Spleen (tissue), 7 donors: Measurements from ENCODE around the gene C17orf114.

Source experiments
- POLR2A ChIP-seq, 3 donors: fragments of 450-650 bp; IDR thresholded peaks; one replicate each; pipeline ENCODE4 v1.5.1; 2017; ENCODE audit warnings: antibody characterized with exemption in 3 of 3, mild to moderate bottlenecking in 1 of 3
- TF ChIP-seq, protein P1 (sequence below), 11 experiments: fragments of 200-600 bp in 7 of 11; fragments of 450-650 bp in 4 of 11; sonication (generic) in 4 of 11; IDR thresholded peaks in 8 of 11; conservative IDR thresholded peaks in 3 of 11; 1 replicate in 7 of 11; 2 replicates in 4 of 11; pipeline versions ENCODE4 v1.4.0 to v1.8.0; 2016 to 2021; ENCODE audit warnings: antibody characterized with exemption in 11 of 11, inconsistent platforms in 4 of 11, mild to moderate bottlenecking in 1 of 11
- donor health status: DM: no; HTN: no; CAD: no; lungs with moderate emphysema.
- donor health status: DM: no; HTN: no; CAD: no.
- donor health status: DM: no; HTN: no; CAD: no.

DNA sequence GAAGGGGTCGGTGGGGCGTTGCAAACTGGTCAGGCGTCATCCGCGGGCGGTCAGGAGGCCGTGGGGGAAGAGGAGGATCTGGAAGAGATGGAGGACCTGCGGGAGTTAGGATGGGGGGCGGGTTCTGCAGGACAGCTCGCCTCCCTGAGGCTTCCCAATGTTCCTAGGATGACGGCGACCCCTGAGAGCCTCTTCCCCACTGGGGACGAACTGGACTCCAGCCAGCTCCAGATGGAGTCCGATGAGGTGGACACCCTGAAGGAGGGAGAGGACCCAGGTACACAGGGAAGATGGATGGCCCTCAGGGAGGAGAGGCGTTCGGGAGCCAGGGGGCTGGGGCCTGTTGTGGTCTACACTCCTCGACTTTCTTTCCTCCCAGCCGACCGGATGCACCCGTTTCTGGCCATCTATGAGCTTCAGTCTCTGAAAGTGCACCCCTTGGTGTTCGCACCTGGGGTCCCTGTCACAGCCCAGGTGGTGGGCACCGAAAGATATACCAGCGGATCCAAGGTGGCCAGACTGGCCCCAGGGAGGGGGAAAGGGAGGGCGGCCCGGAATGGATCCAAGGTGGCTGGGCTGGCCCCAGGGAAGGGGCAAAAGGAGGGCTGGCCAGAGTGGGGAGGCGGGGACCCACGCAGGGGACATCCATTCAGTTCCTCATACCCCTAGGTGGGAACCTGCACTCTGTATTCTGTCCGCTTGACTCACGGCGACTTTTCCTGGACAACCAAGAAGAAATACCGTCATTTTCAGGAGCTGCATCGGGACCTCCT is 5.7 kb upstream of the C17orf114 start:
- no peak for TF ChIP-seq POLR2A (IDR thresholded peaks at IDR 0.05)
- TF ChIP-seq, protein P1, sequence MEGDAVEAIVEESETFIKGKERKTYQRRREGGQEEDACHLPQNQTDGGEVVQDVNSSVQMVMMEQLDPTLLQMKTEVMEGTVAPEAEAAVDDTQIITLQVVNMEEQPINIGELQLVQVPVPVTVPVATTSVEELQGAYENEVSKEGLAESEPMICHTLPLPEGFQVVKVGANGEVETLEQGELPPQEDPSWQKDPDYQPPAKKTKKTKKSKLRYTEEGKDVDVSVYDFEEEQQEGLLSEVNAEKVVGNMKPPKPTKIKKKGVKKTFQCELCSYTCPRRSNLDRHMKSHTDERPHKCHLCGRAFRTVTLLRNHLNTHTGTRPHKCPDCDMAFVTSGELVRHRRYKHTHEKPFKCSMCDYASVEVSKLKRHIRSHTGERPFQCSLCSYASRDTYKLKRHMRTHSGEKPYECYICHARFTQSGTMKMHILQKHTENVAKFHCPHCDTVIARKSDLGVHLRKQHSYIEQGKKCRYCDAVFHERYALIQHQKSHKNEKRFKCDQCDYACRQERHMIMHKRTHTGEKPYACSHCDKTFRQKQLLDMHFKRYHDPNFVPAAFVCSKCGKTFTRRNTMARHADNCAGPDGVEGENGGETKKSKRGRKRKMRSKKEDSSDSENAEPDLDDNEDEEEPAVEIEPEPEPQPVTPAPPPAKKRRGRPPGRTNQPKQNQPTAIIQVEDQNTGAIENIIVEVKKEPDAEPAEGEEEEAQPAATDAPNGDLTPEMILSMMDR (IDR thresholded peaks at IDR 0.05 in 8 of 11, conservative IDR thresholded peaks at IDR 0.05 in 3 of 11): no peak
